Fibroblast of skin of left biceps (primary cell): ENCODE measurements around the gene PLCB3.

ENCODE experiments used
- DNase-seq, 2 experiments: peaks; one replicate each; pipeline ENCODE4 v3.0.0-alpha.2; 2013; ENCODE audit warnings: low read depth in 2 of 2

Gene PLCB3

GRCh38 chr11:64249563-64250414, 1.5 kb upstream of the PLCB3 start:
- DNase-seq: no peak

GRCh38 chr11:64250415-64251015, 815 bp upstream of the PLCB3 start:
- no peak for DNase-seq

GRCh38 chr11:64251753-64252002, 348 bp downstream of the PLCB3 start:
- no peak for DNase-seq

- no peak for DNase-seq
Measured at GRCh38 chr11:64252003-64252872, 908 bp downstream of the PLCB3 start.

GRCh38 chr11:64253043-64253442, 1.7 kb downstream of the PLCB3 start:
- DNase-seq: no peak

- no peak for DNase-seq
Measured at GRCh38 chr11:64253481-64253880, 2.2 kb downstream of the PLCB3 start.

GRCh38 chr11:64254326-64254725, 3.0 kb downstream of the PLCB3 start:
- DNase-seq: no peak

GRCh38 chr11:64255135-64256128, 4.1 kb downstream of the PLCB3 start:
- no peak for DNase-seq

GRCh38 chr11:64256300-64256699, 5.0 kb downstream of the PLCB3 start:
- no peak for DNase-seq

GRCh38 chr11:64258356-64258755, 7.0 kb downstream of the PLCB3 start:
- no peak for DNase-seq

- DNase-seq: no peak
Measured at GRCh38 chr11:64258946-64259532, 7.7 kb downstream of the PLCB3 start.

- no peak for DNase-seq
Measured at GRCh38 chr11:64259533-64260067, 8.3 kb downstream of the PLCB3 start.

GRCh38 chr11:64260147-64260708, 8.9 kb downstream of the PLCB3 start:
- DNase-seq: no peak

- DNase-seq: no peak
Measured at GRCh38 chr11:64261556-64262080, 10.3 kb downstream of the PLCB3 start.

GRCh38 chr11:64262271-64263002, 11.1 kb downstream of the PLCB3 start:
- no peak for DNase-seq

- no peak for DNase-seq
Measured at GRCh38 chr11:64263021-64263946, 12.0 kb downstream of the PLCB3 start.

GRCh38 chr11:64263947-64264317, 12.6 kb downstream of the PLCB3 start:
- no peak for DNase-seq

- no peak for DNase-seq
Measured at GRCh38 chr11:64264371-64264852, 13.1 kb downstream of the PLCB3 start.
